Measurements from ENCODE around the gene ANKRD33B.

GRCh38 chr5:10685115-10685521 is 121.2 kb downstream of the ANKRD33B start:
- no peak for TF ChIP-seq CTCF (IDR thresholded peaks at IDR 0.05; ENCODE audit: control extremely low read depth in 1 of 3, insufficient read depth in 1 of 3, low read depth in 1 of 3, low read length in 3 of 3)
- TF ChIP-seq BCL11A (IDR thresholded peaks at IDR 0.05; ENCODE audit: low read depth in 2 of 2, low read length in 2 of 2): no peak
- TF ChIP-seq EGR1 (IDR thresholded peaks at IDR 0.05; ENCODE audit: borderline replicate concordance, low read depth, low read length): no peak
- no peak for TF ChIP-seq GABPA (IDR thresholded peaks at IDR 0.05; ENCODE audit: borderline replicate concordance, insufficient read depth, low read length)
- no peak for TF ChIP-seq POLR2AphosphoS5 (IDR thresholded peaks at IDR 0.05; ENCODE audit: low read depth, low read length)
- TF ChIP-seq SIN3A (conservative IDR thresholded peaks at IDR 0.05 in 1 of 2, IDR thresholded peaks at IDR 0.05 in 1 of 2; ENCODE audit: low read depth in 1 of 2, low read length in 2 of 2): no peak
